K562 (cell line): ENCODE measurements around the gene OARD1. TPM values are rescaled to one million over a fixed set of nuclear protein-coding genes. Genes with fewer than 3 reads are reported as not detected.

Experiments
- ARID1B ChIP-seq: fragments of 450-650 bp; IDR thresholded peaks from 2 replicates; pipeline ENCODE4 v1.6.1; 2016; ENCODE audit warnings: antibody characterized with exemption, mild to moderate bottlenecking, inconsistent platforms
- DIDO1 ChIP-seq: fragments of 450-650 bp; IDR thresholded peaks from 2 replicates; pipeline ENCODE4 v1.6.1; 2016; ENCODE audit warnings: low read depth, missing biosample characterization, missing genetic modification characterization
- DPF2 ChIP-seq: fragments of 450-650 bp; IDR thresholded peaks from 2 replicates; pipeline ENCODE4 v1.6.1; 2016
- ESRRA ChIP-seq: fragments of 450-650 bp; IDR thresholded peaks from 2 replicates; pipeline ENCODE4 v1.6.1; 2014; ENCODE audit warnings: low read depth, mild to moderate bottlenecking, moderate library complexity, borderline replicate concordance
- FOXK1 ChIP-seq: sonication (generic); formaldehyde crosslinking; IDR thresholded peaks from 2 replicates; pipeline ENCODE4 v1.8.0; 2022; ENCODE audit warnings: missing genetic modification reagents, mild to moderate bottlenecking, borderline replicate concordance
- FUS ChIP-seq: fragments of 200-400 bp; formaldehyde crosslinking; optimal IDR thresholded peaks from 2 replicates; pipeline ENCODE3; 2017; ENCODE audit warnings: low read depth, low read length
- NFE2L1 ChIP-seq: fragments of 450-650 bp; IDR thresholded peaks from 2 replicates; pipeline ENCODE4 v1.6.1; 2016; ENCODE audit warnings: missing genetic modification characterization, low read depth, mild to moderate bottlenecking, missing compliant biosample characterization, moderate library complexity, borderline replicate concordance
- NFIC ChIP-seq: fragments of 450-650 bp; IDR thresholded peaks from 2 replicates; pipeline ENCODE4 v1.6.1; 2017; ENCODE audit warnings: mild to moderate bottlenecking, inconsistent platforms
- POLR3A ChIP-seq: IDR thresholded peaks from 2 replicates; pipeline ENCODE4 v1.6.1; 2011; ENCODE audit warnings: borderline replicate concordance, mild to moderate bottlenecking, moderate library complexity; ENCODE audit not compliant: insufficient read length, insufficient read depth; ENCODE audit errors: extremely low read depth
- PRMT5 ChIP-seq: sonication (generic); formaldehyde crosslinking; IDR thresholded peaks from 2 replicates; pipeline ENCODE4 v1.5.0; 2020; ENCODE audit warnings: missing genetic modification reagents
- PRPF4 ChIP-seq: fragments of 200-400 bp; formaldehyde crosslinking; IDR thresholded peaks from one replicate; pipeline ENCODE4 v1.6.1; 2017; ENCODE audit warnings: low read length, low read depth, mild to moderate bottlenecking; ENCODE audit not compliant: insufficient read depth, poor library complexity, severe bottlenecking
- RAD51 ChIP-seq: fragments of 450-650 bp; IDR thresholded peaks from 2 replicates; pipeline ENCODE4 v1.7.1; 2016; ENCODE audit warnings: low read depth, mild to moderate bottlenecking, borderline replicate concordance
- SIN3A ChIP-seq, 2 experiments: fragments of 150-350 bp in 1 of 2; IDR thresholded peaks; 2 replicates each; pipeline ENCODE4 v1.6.1; 2011 to 2016; ENCODE audit warnings: borderline replicate concordance in 2 of 2, low read depth in 2 of 2, low read length in 2 of 2, mild to moderate bottlenecking in 2 of 2, moderate library complexity in 2 of 2; ENCODE audit not compliant: control insufficient read depth in 1 of 2
- SRSF9 ChIP-seq: fragments of 200-400 bp; formaldehyde crosslinking; IDR thresholded peaks from 2 replicates; pipeline ENCODE4 v1.6.1; 2017; ENCODE audit warnings: low read depth, low read length, borderline replicate concordance
- STAT5A ChIP-seq: IDR thresholded peaks from 2 replicates; pipeline ENCODE4 v1.6.1; 2012; ENCODE audit warnings: low read length, inconsistent platforms, borderline replicate concordance
- TBL1XR1 ChIP-seq, 2 experiments: IDR thresholded peaks; 2 replicates each; pipeline ENCODE4 v1.6.1; 2012; ENCODE audit warnings: improper control_type of control experiment in 2 of 2, low read length in 2 of 2, mild to moderate bottlenecking in 1 of 2
- ZKSCAN1 ChIP-seq: fragments of 150-350 bp; IDR thresholded peaks from 2 replicates; pipeline ENCODE4 v1.6.1; 2016; ENCODE audit warnings: low read depth, low read length
- ZNF232 ChIP-seq: sonication (generic); formaldehyde crosslinking; IDR thresholded peaks from 2 replicates; pipeline ENCODE4 v1.8.0; 2022; ENCODE audit warnings: mild to moderate bottlenecking, missing genetic modification reagents
- ZNF354B ChIP-seq: fragments of 250-450 bp; sonication (Bioruptor Pico); IDR thresholded peaks from 2 replicates; pipeline ENCODE4 v1.4.0; 2020
- ZNF57 ChIP-seq: fragments of 450-650 bp; formaldehyde crosslinking; IDR thresholded peaks from 2 replicates; pipeline ENCODE4 v1.4.0; 2020; ENCODE audit warnings: mild to moderate bottlenecking, moderate library complexity
- ZNF780A ChIP-seq: fragments of 250-450 bp; sonication (Bioruptor Pico); IDR thresholded peaks from 2 replicates; pipeline ENCODE4 v1.5.0; 2021; ENCODE audit warnings: mild to moderate bottlenecking
- polyA plus RNA-seq, 8 experiments: library from polyadenylated mRNA; depleted of rRNA in 4 of 8; stranded (reverse) in 5 of 8; unstranded in 3 of 8; fragments of >200 nt; fragmentation: Nextera tagmentation in 2 of 8; fragmentation: Illumina TruSeq in 1 of 8; extraction: Ambion mirVana in 2 of 8; extraction: Trizol in 1 of 8; gene quantifications; 2 replicates each; pipeline versions ENCODE4 v1.2.1 to v1.2.3, GENCODE V29; 2011 to 2014; ENCODE audit warnings: inconsistent platforms in 1 of 8, missing spikeins in 1 of 8
- total RNA-seq, 7 experiments: library from RNA; depleted of rRNA in 6 of 7; stranded (reverse); fragments of >200 nt in 6 of 7; fragmentation: Illumina TruSeq in 2 of 7; extraction: Trizol in 2 of 7; gene quantifications; 2 replicates each; pipeline versions ENCODE4 v1.2.1 to v1.2.3, GENCODE V29; 2011 to 2021; ENCODE audit warnings: low replicate concordance in 1 of 7
- TF ChIP-seq, protein P1 (sequence below): fragments of 250-450 bp; sonication (Bioruptor Pico); IDR thresholded peaks from 2 replicates; pipeline ENCODE4 v1.8.0; 2022; ENCODE audit warnings: moderate library complexity, mild to moderate bottlenecking, inconsistent platforms
- TF ChIP-seq, protein P2 (sequence below): fragments of 450-650 bp; formaldehyde crosslinking; IDR thresholded peaks from 2 replicates; pipeline ENCODE4 v1.4.0; 2020; ENCODE audit warnings: mild to moderate bottlenecking
- TF ChIP-seq, protein P3 (sequence below): sonication (generic); formaldehyde crosslinking; IDR thresholded peaks from 2 replicates; pipeline ENCODE4 v1.8.1; 2023; ENCODE audit warnings: mild to moderate bottlenecking, missing genetic modification reagents, moderate library complexity
- TF ChIP-seq, protein P4 (sequence below): IDR thresholded peaks from 3 replicates; pipeline ENCODE4 v1.6.1; 2011; ENCODE audit warnings: borderline replicate concordance, mild to moderate bottlenecking; ENCODE audit not compliant: insufficient read length, insufficient read depth

OARD1 gene
- total and polyA plus RNA-seq, 9 of the 15 experiments (the other 6 are each of a cell fraction or from before 2014, with no cell fraction given) = 43.4 to 88.3 (median 61.1) TPM

DNA sequence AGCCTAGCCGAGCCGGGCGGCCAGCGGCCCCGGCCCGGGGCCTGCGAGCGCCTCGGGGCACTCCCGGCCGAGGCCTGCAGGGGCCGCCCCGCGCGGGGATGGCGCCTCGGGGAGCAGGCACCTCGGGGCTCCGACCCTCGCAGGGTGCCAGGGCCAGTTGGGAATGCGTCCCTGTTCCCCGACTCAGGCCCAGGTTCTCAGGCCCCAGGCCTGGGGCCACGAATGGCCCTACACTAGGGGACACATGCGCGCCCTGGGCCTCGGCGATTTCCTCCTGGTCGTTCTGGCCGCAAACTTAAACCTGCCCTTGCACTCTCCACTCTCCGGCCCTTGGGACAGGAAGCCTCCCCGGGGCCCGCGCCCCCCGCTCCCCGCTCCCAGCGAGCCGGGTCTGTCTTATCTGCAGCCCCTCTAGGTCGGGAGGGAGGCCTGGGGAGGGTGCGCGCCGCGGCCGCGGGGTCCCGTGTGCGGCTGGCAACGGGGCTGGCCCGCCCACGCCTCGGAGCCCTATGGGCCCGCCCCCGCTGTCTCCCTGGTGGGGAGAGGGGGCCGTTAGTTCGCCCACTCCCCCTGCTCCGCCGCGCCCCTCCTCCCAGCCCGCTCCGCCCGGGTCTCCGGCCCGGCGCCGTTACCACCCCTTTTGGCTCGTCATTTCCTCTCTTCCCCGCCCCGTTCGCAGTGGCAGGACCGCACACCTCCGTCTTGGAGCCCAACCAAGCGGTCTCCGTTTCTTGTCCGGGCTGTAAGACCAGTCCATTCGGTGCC is 1.2 kb upstream of the OARD1 start (continued):
- TF ChIP-seq SRSF9 (no peak), RAD51 (no peak), STAT5A (no peak), ZNF780A (CRISPR knock-in tag) (0 out of 2 replicates have a peak, but pooled peaks have one; percentile 65), ZKSCAN1 (no peak), ZNF354B (CRISPR knock-in tag) (no peak), ZNF57 (no peak), TBL1XR1 (IDR thresholded peaks at IDR 0.05; ENCODE audit: low read length in 2 of 2) (peak in 1 of 2 experiments; percentile 4; a peak in 1 of 4 replicates), ZNF232 (CRISPR knock-in tag) (peak; percentile 64; the same call in 1 of the 2 replicates), FOXK1 (CRISPR knock-in tag) (0 out of 2 replicates have a peak, but pooled peaks have one; percentile 36), PRMT5 (no peak), NFIC (peak; percentile 55; the same call in 1 of the 2 replicates), ARID1B (no peak; the same call in 1 of the 2 replicates), PRPF4 (peak; percentile 86), ESRRA (no peak), NFE2L1 (tag) (no peak), SIN3A (IDR thresholded peaks at IDR 0.05; ENCODE audit: borderline replicate concordance in 2 of 2, control insufficient read depth in 1 of 2, low read depth in 2 of 2, low read length in 2 of 2) (peak; percentile 78 to 80; a peak in 1 of 4 replicates), DPF2 (peak; percentile 51; the same call in 1 of the 2 replicates), DIDO1 (tag) (no peak), POLR3A (no peak), FUS (peak; percentile 85)
- TF ChIP-seq, protein P1, sequence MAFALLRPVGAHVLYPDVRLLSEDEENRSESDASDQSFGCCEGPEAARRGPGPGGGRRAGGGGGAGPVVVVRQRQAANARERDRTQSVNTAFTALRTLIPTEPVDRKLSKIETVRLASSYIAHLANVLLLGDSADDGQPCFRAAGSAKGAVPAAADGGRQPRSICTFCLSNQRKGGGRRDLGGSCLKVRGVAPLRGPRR (CRISPR knock-in tag) = no peak
- TF ChIP-seq, protein P2, sequence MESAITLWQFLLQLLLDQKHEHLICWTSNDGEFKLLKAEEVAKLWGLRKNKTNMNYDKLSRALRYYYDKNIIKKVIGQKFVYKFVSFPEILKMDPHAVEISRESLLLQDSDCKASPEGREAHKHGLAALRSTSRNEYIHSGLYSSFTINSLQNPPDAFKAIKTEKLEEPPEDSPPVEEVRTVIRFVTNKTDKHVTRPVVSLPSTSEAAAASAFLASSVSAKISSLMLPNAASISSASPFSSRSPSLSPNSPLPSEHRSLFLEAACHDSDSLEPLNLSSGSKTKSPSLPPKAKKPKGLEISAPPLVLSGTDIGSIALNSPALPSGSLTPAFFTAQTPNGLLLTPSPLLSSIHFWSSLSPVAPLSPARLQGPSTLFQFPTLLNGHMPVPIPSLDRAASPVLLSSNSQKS (CRISPR knock-in tag) = no peak
- TF ChIP-seq, protein P3, sequence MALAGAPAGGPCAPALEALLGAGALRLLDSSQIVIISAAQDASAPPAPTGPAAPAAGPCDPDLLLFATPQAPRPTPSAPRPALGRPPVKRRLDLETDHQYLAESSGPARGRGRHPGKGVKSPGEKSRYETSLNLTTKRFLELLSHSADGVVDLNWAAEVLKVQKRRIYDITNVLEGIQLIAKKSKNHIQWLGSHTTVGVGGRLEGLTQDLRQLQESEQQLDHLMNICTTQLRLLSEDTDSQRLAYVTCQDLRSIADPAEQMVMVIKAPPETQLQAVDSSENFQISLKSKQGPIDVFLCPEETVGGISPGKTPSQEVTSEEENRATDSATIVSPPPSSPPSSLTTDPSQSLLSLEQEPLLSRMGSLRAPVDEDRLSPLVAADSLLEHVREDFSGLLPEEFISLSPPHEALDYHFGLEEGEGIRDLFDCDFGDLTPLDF (CRISPR knock-in tag) = no peak
- TF ChIP-seq, protein P4, sequence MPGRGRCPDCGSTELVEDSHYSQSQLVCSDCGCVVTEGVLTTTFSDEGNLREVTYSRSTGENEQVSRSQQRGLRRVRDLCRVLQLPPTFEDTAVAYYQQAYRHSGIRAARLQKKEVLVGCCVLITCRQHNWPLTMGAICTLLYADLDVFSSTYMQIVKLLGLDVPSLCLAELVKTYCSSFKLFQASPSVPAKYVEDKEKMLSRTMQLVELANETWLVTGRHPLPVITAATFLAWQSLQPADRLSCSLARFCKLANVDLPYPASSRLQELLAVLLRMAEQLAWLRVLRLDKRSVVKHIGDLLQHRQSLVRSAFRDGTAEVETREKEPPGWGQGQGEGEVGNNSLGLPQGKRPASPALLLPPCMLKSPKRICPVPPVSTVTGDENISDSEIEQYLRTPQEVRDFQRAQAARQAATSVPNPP = no peak
